GDM1 (cell line): ENCODE results near the gene ANKRD49.
A peak's percentile ranks its signal among the peaks of the same experiment; 100 is the strongest.

Source experiments
- DNase-seq: peaks from one replicate; lab custom pipeline; 2025; lab: John Stamatoyannopoulos, UW

ANKRD49 gene

DNA sequence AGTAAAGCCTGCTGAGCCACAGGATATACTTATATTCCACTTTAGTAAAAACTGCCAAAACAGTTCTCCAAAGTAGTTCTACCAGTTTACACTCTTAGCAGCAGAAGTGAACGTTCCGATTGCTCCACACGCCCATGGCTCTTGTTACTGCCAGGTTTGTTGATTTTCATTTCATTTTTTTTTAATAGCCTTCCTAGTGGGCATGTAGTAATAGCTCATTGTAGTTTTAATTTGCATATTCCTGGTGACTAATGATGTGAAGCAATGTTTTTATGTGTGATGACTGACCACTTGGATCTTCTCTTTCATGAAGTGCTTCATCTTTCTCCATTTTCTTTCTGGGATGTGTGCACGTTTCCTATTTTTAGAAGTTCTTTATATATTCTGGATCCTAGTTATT lies 13.7 kb downstream of the ANKRD49 start:
- no peak for DNase-seq

DNA sequence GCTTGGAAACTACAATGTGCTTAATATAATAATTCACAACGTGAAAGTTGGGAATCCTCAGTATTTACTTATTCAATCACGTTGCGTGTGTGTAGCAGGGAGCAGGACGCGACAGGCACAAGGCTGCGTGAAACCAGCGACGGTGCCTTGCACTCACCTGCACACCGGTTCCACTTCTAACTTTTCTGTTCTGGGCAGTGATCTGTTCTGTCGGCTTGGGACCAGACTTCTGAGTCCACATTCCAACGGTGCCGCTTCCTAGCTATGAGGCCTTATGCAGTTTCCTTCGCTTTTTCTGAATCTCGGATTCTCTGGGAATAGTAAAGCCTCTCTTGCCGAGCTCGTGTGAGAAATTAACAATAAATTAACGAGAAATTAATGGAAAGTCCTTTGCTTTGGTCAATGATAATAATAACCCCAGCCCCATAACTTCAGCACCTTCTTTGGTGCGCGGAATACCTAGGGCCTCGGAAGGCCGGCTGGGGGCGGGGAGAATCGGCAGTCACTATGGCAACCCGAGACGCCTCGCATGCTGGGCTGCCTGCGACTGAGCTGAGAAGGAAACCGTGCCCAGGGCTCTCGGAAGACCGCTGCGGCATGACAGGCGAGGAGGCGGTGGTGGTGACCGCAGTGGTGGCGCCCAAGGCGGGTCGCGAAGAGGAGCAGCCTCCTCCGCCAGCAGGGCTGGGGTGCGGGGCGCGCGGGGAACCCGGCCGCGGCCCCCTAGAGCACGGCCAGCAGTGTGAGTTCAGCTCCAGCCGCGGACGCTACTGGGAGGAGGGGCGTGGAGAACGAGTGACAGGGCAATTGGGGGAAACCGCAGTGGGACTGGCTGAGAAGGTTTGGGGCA lies 18.4 kb downstream of the ANKRD49 start, which contains the start of gene C11orf97:
C11orf97 (plus strand) TSS at position 530 of the 850 bp plus-strand sequence; CDS start at position 598, 68 bp downstream.
- no peak for DNase-seq

DNA sequence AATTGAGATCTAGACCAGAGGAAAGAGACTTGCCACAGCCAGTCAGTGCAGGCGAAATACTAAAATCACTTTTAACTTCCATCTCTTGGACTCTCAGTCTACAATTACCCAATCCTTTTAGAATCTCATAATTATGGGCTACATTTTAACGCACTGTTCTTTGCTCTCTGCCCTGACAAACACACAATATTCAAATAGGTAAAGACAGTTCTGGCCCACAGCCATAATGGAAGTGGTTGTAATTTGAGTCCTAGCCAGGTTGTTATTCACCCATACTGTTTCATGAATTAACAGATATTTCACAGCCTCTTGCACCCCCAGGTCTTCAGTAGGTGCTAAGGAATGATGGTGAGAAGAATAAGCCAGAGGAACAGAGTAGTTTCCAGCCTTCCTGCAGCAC lies 19.3 kb downstream of the ANKRD49 start:
- DNase-seq = no peak

DNA sequence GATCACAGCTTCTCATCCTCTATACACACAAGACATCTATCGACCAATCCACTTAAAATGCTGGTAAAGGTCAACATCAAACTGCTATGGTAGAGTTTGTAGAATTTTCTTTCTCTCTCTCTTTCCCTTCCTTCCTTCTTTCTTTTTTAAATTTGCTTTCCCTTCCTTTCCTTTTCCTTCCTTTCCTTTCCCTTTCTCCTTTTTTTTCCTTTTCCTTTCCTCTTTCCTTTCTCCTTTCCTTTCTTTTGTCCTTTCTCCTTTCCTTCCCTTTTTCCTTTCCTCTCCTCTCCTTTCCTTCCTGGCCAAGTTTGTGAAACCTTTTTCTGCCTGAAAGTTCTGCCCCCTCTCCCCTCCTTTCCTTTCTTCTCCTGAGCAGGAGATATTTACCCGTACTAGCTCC lies 21.6 kb downstream of the ANKRD49 start:
- no peak for DNase-seq

DNA sequence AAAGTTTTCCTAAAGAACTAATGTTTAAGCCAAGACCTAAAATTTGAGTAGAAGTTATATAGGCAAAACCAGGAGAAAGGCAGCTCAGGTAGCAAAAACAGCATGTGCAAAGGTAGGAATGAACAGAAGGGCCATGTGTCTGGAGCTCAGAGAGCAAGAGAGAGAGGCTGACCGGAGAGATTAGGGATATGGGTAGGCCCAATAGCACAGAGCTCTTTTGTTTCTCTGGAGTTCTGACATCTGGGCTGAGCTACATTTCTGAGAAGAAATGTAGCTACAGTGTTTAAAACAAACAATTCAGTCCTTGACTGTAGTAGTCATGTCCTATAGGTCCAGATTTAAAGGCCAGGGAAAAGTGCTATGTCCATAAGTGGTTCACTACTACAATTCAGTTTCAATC lies 22.9 kb downstream of the ANKRD49 start:
- DNase-seq = no peak

DNA sequence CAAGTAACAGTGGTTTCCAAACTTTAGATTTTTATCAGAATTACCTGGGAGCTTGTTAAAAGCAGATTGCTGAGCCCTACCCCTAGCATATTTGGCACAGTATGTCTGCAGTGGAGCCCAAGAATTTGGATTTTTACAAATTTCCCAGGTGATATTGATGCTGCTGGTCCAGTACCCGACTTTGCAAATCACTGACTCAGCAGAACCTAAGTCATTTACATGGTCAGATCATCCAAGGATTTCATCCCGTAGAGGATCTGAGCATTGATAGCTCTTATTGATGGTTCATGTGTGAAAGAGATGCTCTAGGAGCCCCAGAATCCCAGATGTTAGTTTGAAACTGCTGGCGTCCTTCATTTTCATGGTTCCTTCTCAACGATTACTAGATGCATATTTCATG lies 24.5 kb downstream of the ANKRD49 start:
- no peak for DNase-seq

DNA sequence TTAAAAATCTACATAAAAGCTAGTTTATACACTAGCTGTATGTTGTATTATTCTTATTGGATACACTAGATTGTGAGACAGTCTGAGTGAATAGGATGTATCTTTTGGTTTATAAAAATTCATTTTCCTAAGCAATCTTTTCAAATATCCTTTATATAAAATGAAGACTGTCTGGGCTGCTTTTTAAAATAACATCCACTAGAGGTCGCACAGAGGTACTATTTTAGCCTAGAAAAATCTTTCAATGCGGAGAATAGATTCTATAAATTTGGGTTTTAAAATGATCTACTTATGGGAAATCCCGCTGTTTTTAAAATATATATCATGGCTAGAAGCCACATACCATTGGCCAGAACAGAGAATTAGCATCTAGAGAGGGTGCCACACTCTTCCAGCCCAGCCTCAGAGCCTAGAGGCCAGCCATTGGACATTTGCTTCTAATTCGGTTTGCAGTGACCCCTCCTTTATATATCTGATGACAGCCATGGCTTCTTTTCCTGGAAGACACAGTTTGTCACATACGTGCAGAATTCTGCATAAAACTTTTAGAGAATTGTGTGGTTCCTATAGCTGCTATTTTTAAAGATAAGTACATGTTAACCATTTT lies 25.8 kb downstream of the ANKRD49 start:
- no peak for DNase-seq

DNA sequence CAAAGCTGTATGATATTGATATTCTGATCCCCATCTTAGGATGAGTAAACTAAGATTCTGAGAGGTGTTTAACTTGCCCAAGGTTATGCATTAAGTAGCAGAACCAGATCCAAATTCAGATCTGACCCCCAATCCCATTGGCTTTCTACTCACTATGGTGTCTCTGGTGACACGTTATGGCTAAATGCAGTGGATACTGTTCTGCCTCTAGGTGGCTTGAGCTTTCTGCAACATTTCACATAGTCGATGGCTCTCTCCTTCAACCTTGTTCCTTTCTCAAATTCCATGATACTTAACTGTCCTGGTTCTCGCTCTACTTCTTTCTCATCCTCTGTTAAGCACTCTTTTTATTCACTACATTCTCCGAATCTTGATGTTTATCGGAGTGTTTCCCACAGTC lies 27.9 kb downstream of the ANKRD49 start:
- DNase-seq = no peak

DNA sequence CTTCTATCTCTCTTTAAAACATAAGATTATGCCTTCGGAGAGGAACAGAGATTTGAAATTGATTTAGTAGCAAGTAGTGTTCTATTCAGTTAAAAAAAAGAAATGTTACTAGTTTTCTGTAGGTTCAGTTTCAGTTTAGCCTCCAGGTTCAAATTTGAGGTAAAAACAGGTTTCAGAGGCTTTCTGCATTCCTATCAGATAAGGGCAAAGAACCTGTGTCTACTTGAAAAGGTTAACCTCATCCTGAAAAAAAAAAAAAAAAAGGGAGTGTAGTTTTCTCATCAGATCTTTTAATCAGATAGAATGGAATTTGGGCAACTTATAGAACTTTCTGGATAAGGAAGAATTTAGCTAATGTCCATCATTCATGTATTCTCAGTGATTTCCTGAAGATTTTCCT lies 30.6 kb downstream of the ANKRD49 start:
- DNase-seq = no peak

DNA sequence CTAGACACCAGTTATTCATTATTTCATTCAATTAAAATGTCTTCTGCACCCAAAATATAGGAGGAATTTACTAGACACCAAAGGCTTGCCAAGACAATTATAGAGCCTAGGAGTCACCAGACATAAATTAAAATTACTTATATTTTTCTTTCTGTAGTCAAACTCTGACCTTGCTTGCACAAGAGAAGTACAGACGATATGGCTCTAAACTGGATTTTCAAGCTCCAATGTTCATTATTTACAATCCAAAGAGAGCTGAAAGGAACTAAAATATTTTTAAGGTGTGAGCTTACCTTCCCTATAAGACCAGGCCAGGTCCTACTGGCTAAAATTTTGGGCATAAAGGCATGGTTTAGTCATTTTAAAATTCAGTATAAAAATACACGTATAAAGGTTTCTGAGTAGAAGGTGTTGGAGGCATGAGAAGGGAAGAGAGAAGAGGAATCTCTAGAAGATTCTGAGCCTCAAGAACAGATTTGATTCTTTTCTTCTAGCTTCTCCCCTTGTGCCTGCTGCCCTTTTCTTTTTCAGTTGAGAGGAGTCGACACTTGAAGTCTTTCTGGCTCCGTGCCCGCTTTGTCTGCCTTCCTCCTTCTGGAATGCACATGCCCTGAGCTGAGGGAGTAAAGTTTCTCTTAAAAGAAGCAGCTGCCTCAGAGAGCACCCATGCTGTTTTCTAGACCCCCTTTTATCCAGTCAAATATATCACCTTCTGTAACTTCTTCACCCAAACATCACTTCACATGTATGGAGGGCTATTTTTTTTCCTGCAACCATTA lies 32.0 kb downstream of the ANKRD49 start:
- peak; percentile 9 for DNase-seq

DNA sequence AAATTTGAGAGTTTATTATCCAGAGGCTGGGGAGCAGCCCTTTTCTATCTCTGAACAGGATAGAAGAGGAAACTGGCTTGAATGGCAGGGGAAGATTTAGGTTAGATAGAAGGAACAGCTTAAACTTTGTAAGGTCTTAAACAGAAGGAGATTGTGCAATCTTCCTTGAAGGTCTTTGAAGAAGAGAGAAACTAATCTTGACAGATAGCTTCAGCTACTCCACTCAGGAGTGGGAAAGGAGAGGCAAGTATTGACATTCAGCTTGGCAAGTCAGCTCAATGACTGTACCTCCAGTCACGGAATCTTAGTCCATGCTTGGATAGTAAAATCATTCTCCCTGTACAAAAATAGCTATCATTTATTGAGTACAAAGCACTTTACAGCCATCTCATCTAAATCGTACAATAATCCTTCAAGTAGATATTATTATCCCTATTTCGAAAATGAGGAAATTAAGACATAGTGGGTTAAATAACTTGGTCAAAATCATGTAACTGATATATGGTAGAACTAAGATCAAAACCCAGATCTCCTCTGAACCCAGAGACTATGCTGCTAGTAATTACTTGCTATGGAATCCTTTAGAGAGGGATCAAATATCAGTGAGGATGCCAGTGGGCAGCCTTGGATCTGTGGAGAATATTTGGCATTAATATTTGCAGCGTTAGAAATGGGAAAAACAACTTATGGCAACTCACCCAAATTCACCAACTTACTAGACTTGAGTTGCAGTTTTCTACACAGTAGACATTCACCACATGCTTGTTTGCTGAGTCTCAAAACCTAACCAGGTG lies 33.1 kb downstream of the ANKRD49 start:
- DNase-seq = no peak

DNA sequence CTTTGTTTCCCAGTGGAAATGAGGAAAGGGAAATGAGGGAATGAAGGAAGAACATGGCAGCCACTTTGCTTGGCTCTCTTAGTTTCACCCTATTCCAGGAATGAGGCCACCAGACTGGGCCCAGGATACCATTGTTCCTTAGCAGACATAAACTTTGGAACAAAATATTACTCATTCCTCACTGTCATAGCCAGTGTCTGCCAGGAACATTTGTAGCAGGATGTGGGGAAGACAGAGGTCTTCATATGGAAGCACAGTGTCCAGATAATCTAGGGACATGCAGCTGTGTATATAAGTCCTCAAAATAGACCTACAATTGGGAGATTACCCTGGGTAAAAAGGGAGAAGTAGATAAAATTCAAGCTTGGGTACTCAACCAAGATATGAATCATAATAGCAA lies 34.8 kb downstream of the ANKRD49 start:
- no peak for DNase-seq

DNA sequence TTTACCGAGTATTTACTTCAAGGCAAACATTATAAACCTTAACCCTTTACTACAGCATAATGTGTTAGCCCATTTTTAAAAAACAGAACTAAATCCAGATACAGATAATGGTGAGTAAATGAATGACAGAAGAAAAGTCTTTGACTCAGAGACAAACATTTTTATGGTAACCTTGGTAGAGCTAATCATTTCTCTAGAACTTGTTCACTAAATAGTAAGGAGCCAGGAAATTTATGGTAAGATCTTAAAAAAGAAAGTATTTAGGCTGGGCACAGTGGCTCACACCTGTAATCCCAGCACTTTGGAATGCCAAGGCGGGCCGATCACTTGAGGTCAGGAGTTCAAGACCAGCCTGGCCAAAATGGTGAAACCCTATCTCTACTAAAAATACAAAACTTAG lies 38.4 kb downstream of the ANKRD49 start:
- DNase-seq = no peak

DNA sequence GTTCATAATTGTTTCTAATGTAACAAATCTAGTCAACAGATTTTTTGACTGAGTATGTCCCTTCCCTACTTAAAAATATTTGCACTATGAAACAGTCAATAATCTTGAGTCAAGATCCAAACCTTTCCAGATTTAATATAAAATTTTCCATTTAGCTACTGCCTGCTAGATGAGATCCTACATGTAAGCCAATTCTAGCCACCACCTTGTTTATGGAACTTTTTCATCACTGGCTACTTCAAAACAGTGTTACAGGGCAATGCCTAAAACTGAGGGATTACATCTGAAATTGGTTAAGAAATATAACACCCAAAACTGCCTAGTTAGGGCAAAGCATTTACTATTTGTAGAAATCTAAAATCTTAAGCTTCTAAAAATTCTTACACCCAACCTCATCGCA lies 39.4 kb downstream of the ANKRD49 start:
- DNase-seq = no peak

DNA sequence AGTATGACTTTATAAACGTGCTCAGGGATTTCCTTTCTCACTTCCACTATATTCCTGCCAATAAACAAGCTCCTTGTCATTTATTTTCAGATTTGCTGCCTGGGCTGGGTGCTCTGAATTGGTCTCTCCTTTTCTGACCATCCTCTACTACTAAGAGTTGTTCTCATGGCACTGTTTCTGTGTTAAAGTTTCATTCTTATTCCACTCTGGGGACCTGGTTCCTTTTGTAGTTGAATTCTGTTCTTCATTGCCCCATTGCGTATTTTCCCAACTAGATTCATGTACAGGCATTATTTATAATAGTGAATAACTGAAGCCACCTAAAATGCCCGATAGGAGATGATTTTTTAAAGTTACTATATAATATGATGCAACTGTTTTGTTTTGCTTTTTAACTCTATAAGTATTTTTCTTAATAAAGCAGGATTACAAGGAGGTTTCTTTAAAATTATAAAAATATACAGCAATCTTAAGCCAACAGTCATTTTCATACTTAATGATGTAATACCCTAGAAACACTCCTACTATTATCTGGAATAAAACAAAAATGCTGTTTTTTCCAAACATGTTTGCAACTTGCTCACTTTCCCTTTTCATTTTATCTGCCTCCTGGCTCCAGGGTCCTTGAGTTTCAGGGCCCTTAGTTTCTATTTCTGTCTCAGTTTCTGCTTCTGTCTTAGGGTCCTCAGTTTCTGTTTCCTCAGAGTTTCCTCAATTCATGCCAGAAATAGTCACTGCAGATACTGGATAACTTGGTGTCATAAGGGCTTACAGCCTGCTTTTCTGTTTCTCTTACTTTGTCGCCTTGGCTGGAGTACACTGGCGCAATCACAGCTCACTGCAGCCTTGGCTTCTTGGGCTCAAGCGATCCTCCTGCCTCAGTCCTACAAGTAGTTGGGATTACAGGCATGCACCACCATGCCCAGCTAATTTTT lies 40.2 kb downstream of the ANKRD49 start:
- no peak for DNase-seq

DNA sequence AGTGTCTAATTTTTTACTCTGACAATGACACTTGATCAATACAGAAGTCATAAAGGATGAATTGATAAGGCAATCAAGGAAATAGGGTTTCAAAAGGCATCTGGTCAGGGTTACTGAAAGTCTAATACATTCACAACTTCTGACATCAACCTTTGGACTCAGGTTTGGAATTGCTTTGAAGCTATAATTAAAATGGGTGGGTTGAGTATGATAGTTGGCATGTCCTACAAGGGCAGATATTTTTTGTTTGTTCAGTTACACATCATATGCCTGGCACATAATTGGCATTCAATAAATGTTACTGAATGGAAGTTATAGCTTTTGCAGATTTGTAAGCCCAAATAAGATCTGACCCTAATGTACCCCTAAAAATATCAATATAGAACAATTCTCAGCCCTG lies 42.6 kb downstream of the ANKRD49 start:
- no peak for DNase-seq

DNA sequence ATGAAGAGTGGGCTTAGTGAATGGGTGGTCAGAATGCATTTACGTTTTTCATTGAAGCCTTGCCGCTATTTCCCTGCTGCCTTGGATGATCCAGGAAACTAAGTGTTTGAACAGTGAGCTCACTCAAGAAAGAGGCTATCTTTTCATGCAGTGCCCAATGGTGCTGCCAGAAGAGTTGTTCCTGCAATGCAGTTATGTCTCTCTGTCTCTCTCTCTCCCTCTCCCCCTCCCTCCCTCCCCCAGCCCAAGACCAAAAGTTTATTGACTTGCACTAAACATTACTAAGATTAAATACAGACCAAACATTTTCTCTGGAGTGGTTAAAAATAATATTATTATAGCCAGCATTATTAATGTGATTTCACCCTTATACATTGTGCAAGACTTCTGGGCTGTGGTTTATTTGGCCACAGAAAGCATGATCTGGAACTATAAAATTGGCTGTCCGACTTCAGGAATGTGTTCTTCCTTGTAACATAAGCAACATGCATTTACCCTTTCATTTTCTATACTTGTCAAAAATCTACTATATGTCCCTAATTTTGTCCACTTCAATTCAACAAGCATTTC lies 43.3 kb downstream of the ANKRD49 start:
- DNase-seq = no peak

DNA sequence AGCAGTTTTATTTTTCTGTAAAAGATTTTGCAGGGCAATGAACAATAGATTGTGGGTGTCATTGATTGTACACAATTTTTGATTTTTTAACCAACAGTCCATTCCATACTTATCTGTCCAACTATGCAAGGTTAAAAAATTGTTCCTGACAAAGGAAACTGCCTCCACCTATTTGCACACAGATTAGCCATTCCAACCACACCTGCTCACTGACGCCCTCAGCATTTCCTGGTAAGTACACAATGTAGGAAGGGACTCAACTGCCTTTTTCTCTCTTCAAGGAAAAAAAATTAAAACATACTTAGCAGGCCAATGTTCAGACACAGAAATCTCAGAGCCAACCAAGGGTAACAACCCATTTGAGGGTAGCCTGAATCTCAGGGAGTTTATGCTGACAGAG lies 45.6 kb downstream of the ANKRD49 start:
- DNase-seq = no peak

DNA sequence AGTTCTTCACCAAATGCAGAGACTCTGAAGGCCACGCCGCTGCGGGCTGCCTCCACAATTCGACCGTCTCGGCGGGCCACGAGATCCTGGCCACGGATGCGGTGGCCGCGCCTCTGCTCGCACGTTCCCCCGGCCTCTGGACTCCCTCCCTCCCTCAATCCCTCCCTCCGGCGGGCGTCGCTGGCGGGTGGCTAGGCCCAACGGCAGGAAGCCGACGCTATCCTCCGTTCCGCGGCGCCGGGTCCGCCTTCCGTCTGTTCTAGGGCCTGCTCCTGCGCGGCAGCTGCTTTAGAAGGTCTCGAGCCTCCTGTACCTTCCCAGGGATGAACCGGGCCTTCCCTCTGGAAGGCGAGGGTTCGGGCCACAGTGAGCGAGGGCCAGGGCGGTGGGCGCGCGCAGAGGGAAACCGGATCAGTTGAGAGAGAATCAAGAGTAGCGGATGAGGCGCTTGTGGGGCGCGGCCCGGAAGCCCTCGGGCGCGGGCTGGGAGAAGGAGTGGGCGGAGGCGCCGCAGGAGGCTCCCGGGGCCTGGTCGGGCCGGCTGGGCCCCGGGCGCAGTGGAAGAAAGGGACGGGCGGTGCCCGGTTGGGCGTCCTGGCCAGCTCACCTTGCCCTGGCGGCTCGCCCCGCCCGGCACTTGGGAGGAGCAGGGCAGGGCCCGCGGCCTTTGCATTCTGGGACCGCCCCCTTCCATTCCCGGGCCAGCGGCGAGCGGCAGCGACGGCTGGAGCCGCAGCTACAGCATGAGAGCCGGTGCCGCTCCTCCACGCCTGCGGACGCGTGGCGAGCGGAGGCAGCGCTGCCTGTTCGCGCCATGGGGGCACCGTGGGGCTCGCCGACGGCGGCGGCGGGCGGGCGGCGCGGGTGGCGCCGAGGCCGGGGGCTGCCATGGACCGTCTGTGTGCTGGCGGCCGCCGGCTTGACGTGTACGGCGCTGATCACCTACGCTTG lies 50.2 kb downstream of the ANKRD49 start, which contains the start of gene FUT4:
FUT4 (plus strand) TSS at position 227 of the 951 bp plus-strand sequence; CDS start at position 440, 213 bp downstream.
- peak; percentile 81 for DNase-seq
